ENCODE data around the gene STEEP1.

DNA sequence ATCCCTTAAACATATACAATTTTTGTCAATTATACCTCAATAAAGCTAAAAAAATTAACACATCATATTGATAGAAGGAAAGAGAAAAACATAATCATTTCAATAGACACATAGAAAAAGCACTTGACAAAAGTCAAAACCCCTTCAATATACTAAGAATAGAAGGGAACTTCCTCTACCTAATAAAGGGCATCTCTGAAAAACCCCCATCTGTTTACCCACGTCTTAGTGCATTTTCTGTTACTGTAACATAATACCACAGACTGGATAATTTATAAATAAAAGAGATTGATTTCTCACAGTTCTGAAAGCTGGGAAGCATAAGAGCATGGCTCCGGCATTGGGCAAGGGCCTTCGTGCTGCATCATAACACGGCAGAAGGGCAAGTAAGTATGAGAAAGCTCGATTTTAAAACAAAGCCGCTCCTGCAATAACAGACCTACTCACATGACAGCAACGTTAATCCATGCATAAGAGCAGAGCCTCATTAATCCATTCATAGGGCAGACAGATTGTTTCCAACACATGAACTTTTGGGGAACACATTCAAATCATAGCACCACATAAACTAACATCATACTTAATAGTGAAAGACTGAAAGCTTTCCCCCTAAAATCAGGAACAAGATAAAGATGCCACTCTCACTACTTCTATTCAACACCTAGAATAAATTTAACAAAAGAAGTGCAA, 15.7 kb downstream of the STEEP1 start:
- TF ChIP-seq POLR2A (IDR thresholded peaks at IDR 0.05) (no peak), CTCF (IDR thresholded peaks at IDR 0.05) (no peak), POLR2AphosphoS5 (IDR thresholded peaks at IDR 0.05; ENCODE audit: insufficient read depth in 1 of 2, low read depth in 1 of 2) (no peak)
